ENCODE measurements around the gene CD27. TPM values are rescaled to one million over a fixed set of nuclear protein-coding genes. Genes with fewer than 3 reads are reported as not detected.

CD27 gene
- total and polyA plus RNA-seq, 2 of the 13 experiments (the other 11 are each of a cell fraction or from before 2014, with no cell fraction given) = 0.12 TPM; not detected in 1

GRCh38 chr12:6457220-6457945 is 12.6 kb downstream of the CD27 start:
- peaks cover 9 to 41% of the 10 kb centered on the region in 2 experiments for H3K36me3 ChIP-seq (replicated peaks in 1 of 2; ENCODE audit: control insufficient read depth in 1 of 2, insufficient read depth in 2 of 2, low read length in 2 of 2)
- ATAC-seq (no peak), FAIRE-seq (no peak), DNase-seq (ENCODE audit: low spot score) (no peak)
- H3K4me2 ChIP-seq (ENCODE audit: low read depth, low read length) = no peak overlapping the region
- H3K79me2 ChIP-seq (ENCODE audit: insufficient read depth, low read length) = peaks cover 4% of the 10 kb centered on the region
- ChIA-PET CTCF (ENCODE audit: low intra/inter-chr PET ratio, low total read pairs) (no interaction called here), POLR2A (interaction anchor here (2.3 kb wide), 1 partner anchor 13 kb away, joined by 9 read pairs; the partner anchor contains the start of gene VAMP1)
- H3K4me1 ChIP-seq (ENCODE audit: insufficient read depth, low read length) = peaks cover 11% of the 10 kb centered on the region
- TF ChIP-seq AGO2 (optimal IDR thresholded peaks at IDR 0.05; ENCODE audit: low read depth, low read length) (peak; percentile 34), CEBPB (IDR thresholded peaks at IDR 0.05; ENCODE audit: borderline replicate concordance, low read depth, low read length) (no peak)
- intact Hi-C loops (cut with micrococcal nuclease; ENCODE audit: unreplicated experiment) (no loop called here), in situ Hi-C loops (cut with HindIII; ENCODE audit: extremely low pct_ligation_motif_present, low pct_unique_long_range_greater_than_20kb) (loop anchor here (25.0 kb wide), 1 partner anchor 395 kb away; no protein-coding TSS in a partner anchor)
- H4K20me1 ChIP-seq (ENCODE audit: insufficient read depth, low read length) = no peaks in the 10 kb centered on the region
- no peak overlapping the region for H3K27ac ChIP-seq (ENCODE audit: extremely low read length, insufficient read depth, low read length)
- no peak overlapping the region for H3K9ac ChIP-seq (ENCODE audit: insufficient read depth, low read depth, low read length)
- 99% methylated on average over 8 of the region's 12 CpGs for WGBS (ENCODE audit: low lambda C conversion rate)
- no peaks in the 10 kb centered on the region for H3K9me3 ChIP-seq (ENCODE audit: low read length)
- no peak overlapping the region for H3K4me3 ChIP-seq (replicated peaks in 1 of 3; ENCODE audit: insufficient read depth in 1 of 3, low read depth in 2 of 3, low read length in 3 of 3)
- H2AFZ ChIP-seq (ENCODE audit: low read length) = no peak overlapping the region
- H3K27me3 ChIP-seq (ENCODE audit: control insufficient read depth in 1 of 2, insufficient read depth in 2 of 2, low read length in 2 of 2) = no peaks in the 10 kb centered on the region; a peak in 1 of 5 replicates
- BruUV-seq (replicated peaks) = no TSS peak

GRCh38 chr12:6458281-6459003 is 13.7 kb downstream of the CD27 start:
- Histone ChIP-seq H3K27ac (ENCODE audit: extremely low read length, insufficient read depth, low read length) (no peak overlapping the region), H3K4me1 (ENCODE audit: insufficient read depth, low read length) (0 out of 2 replicates have a peak, but pooled peaks cover under 1% of the 10 kb centered on the region), H2AFZ (ENCODE audit: low read length) (no peak overlapping the region), H4K20me1 (ENCODE audit: insufficient read depth, low read length) (no peaks in the 10 kb centered on the region), H3K9ac (ENCODE audit: insufficient read depth, low read depth, low read length) (no peak overlapping the region), H3K27me3 (ENCODE audit: control insufficient read depth in 1 of 2, insufficient read depth in 2 of 2, low read length in 2 of 2) (no peaks in the 10 kb centered on the region), H3K36me3 (replicated peaks in 1 of 2; ENCODE audit: control insufficient read depth in 1 of 2, insufficient read depth in 2 of 2, low read length in 2 of 2) (peaks cover 14 to 48% of the 10 kb centered on the region in 2 experiments), H3K4me2 (ENCODE audit: low read depth, low read length) (no peak overlapping the region), H3K9me3 (ENCODE audit: low read length) (no peaks in the 10 kb centered on the region), H3K4me3 (replicated peaks in 1 of 3; ENCODE audit: insufficient read depth in 1 of 3, low read depth in 2 of 3, low read length in 3 of 3) (no peak overlapping the region), H3K79me2 (ENCODE audit: insufficient read depth, low read length) (no peaks in the 10 kb centered on the region)
- WGBS (ENCODE audit: low lambda C conversion rate) = 96% methylated on average over 14 of the region's 14 CpGs
- ChIA-PET CTCF (ENCODE audit: low intra/inter-chr PET ratio, low total read pairs) (no interaction called here), POLR2A (interaction anchor here (0.8 to 2.3 kb wide), 4 partner anchors 12 to 95 kb away, joined by 3 to 12 read pairs (median 6); partner anchors contain the start of gene VAMP1)
- DNase-seq (ENCODE audit: low spot score) (no peak), FAIRE-seq (no peak), ATAC-seq (no peak)
- intact Hi-C loops (cut with micrococcal nuclease; ENCODE audit: unreplicated experiment) (no loop called here), in situ Hi-C loops (cut with HindIII; ENCODE audit: extremely low pct_ligation_motif_present, low pct_unique_long_range_greater_than_20kb) (loop anchor here (25.0 kb wide), 1 partner anchor 396 kb away; no protein-coding TSS in a partner anchor)
- no TSS peak for BruUV-seq (replicated peaks)
- TF ChIP-seq ZNF205 (CRISPR knock-in tag; IDR thresholded peaks at IDR 0.05) (no peak), CERS6 (CRISPR knock-in tag; IDR thresholded peaks at IDR 0.05) (no peak), TRIM24 (CRISPR knock-in tag; IDR thresholded peaks at IDR 0.05) (no peak), CBFB (CRISPR knock-in tag; IDR thresholded peaks at IDR 0.05) (no peak), ZNF264 (CRISPR knock-in tag; IDR thresholded peaks at IDR 0.05) (no peak), ZNF460 (CRISPR knock-in tag; IDR thresholded peaks at IDR 0.05; ENCODE audit: borderline replicate concordance) (no peak), CENPT (CRISPR knock-in tag; IDR thresholded peaks at IDR 0.05; ENCODE audit: low read depth) (no peak), ZNF567 (CRISPR knock-in tag; IDR thresholded peaks at IDR 0.05; ENCODE audit: borderline replicate concordance) (no peak), CREBL2 (CRISPR knock-in tag; IDR thresholded peaks at IDR 0.05; ENCODE audit: borderline replicate concordance) (no peak), MEIS2 (CRISPR knock-in tag; IDR thresholded peaks at IDR 0.05) (no peak)
